Activated naive CD4-positive, alpha-beta T cell treated with anti-CD3 and anti-CD28 coated beads, Interleukin-2, amount 50 U/mL, for 72 hours (primary cell): Measurements from ENCODE around the gene RIMS1. TPM values are rescaled to one million over a fixed set of nuclear protein-coding genes. Genes with fewer than 3 reads are reported as not detected.
A peak's percentile ranks its signal among the peaks of the same experiment; 100 is the strongest.

Experiments used
- ATAC-seq, 2 donors: fragments of 150-1000 bp; cut with Tn5 transposase; 2 replicates each; pipeline ENCODE4 v1.10.0; 2021; ENCODE audit warnings: mild to moderate bottlenecking in 2 of 2, moderate library complexity in 2 of 2
- DNase-seq, 2 donors: peaks; one replicate each; pipeline ENCODE4 v3.0.0; 2021 to 2022; ENCODE audit warnings: low spot score in 2 of 2
- H3K27ac Mint-ChIP-seq, 2 donors: one replicate each; pipeline ENCODE4 v1.8.0; 2022; ENCODE audit warnings: mild to moderate bottlenecking in 2 of 2, mixed read lengths in 2 of 2
- H3K36me3 Mint-ChIP-seq, 2 donors: one replicate each; pipeline ENCODE4 v1.8.0; 2022; ENCODE audit warnings: mixed read lengths in 2 of 2
- H3K9me3 Mint-ChIP-seq, 2 donors: one replicate each; pipeline ENCODE4 v1.8.0; 2022; ENCODE audit warnings: mixed read lengths in 2 of 2
- total RNA-seq, 2 donors: library from RNA; stranded (reverse); gene quantifications; one replicate each; pipeline ENCODE4 v1.2.3, GENCODE V29; 2022

RIMS1 gene
- total RNA-seq, 2 donors from 2014 or later, result not detected

DNA sequence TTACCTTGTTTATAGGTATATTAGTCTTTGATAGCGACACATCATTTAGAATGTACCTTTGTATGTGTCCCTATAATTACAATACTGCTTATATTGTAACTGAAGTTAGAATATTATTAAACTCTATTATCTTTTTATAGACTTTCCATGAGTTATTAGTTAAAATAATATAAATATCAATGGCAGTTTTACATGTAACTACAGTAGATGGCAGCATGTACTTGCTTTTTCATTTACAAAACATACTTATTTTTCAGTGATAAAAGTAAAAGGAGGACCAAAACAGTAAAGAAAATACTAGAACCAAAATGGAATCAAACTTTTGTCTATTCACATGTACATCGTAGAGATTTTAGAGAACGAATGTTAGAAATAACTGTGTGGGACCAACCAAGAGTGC is 364.3 kb downstream of the RIMS1 start:
- DNase-seq (no peak), ATAC-seq (no peak)
- H3K36me3 Mint-ChIP-seq, result no peaks in the 10 kb centered on the region
- H3K27ac Mint-ChIP-seq, result no peak overlapping the region
- no peaks in the 10 kb centered on the region for H3K9me3 Mint-ChIP-seq

DNA sequence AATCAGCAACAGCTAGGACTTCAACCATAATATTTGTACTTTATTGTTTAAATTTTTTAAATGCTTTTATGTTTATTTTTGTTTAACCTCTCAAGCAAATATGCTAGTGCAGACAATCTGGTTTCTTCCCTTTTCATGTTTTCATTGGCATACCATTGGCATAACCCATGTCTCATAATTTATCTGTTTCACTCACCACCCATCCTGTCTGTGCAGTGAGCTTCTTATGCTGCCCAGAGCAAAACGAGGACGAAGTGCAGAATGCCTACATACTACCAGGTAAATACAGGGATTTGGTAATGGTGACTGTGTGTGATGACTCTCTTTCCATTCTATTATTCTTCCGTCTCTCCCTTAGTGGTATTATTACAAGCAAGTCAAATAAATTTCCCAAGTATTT is 374.1 kb downstream of the RIMS1 start:
- Mint-ChIP-seq H3K36me3 (no peaks in the 10 kb centered on the region), H3K27ac (no peak overlapping the region), H3K9me3 (no peaks in the 10 kb centered on the region)
- ATAC-seq (no peak), DNase-seq (no peak)

GRCh38 chr6:72261554-72261953 is 375.2 kb downstream of the RIMS1 start:
- ATAC-seq, result no peak

DNA sequence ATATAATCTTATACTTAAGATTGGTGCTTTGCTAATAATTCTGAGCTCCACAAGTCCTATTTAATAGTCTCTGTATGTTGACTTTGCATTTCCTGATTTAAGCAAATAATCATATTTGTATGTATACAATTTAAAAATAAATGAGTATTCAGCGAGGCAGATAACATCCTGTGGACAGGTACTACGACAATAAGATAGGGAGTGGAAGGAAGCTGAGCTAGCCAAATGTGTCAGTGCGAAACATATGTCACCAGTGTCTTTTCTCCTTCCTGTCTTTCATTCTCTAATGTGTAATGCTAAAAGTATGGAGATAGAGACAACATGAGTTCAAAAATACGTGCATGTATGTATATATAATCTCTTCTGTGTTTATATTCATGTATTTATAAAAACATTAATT is 375.9 kb downstream of the RIMS1 start:
- Mint-ChIP-seq H3K27ac (no peak overlapping the region), H3K36me3 (no peaks in the 10 kb centered on the region), H3K9me3 (no peaks in the 10 kb centered on the region)
- no peak for ATAC-seq
- no peak for DNase-seq

More at GRCh38 chr6:72261554-72261953, 375.2 kb downstream of the RIMS1 start:
- DNase-seq, result no peak
- no peak overlapping the region for H3K27ac Mint-ChIP-seq
- H3K36me3 Mint-ChIP-seq, result no peaks in the 10 kb centered on the region
- no peaks in the 10 kb centered on the region for H3K9me3 Mint-ChIP-seq

GRCh38 chr6:72267470-72267869 is 381.1 kb downstream of the RIMS1 start:
- ATAC-seq, result no peak
- DNase-seq, result no peak
- Mint-ChIP-seq H3K27ac (no peak overlapping the region), H3K36me3 (no peaks in the 10 kb centered on the region), H3K9me3 (no peaks in the 10 kb centered on the region)

GRCh38 chr6:72271531-72271930 is 385.2 kb downstream of the RIMS1 start:
- no peak overlapping the region for H3K27ac Mint-ChIP-seq
- no peaks in the 10 kb centered on the region for H3K9me3 Mint-ChIP-seq
- H3K36me3 Mint-ChIP-seq, result no peaks in the 10 kb centered on the region
- ATAC-seq (no peak), DNase-seq (no peak)

DNA sequence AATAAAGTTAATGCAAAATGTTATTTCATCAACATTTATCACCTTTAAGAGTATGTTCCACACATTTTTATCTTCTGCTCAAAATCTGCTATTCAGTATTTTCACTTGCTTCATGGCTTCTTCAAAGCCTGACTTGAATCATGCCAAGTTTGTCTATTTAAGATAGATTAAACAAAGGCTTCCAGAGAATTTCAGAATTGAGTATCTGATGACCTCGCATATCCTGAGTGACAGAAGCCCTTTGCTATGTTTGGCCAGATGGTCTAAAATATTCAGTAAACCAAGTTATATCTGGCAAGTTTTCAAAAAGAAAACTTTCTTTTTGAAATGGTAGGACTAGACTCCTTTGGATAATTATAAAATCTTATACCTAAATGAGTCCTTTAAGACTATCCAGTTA is 386.6 kb downstream of the RIMS1 start:
- Mint-ChIP-seq H3K36me3 (no peaks in the 10 kb centered on the region), H3K9me3 (no peaks in the 10 kb centered on the region), H3K27ac (no peak overlapping the region)
- DNase-seq (no peak), ATAC-seq (no peak)

DNA sequence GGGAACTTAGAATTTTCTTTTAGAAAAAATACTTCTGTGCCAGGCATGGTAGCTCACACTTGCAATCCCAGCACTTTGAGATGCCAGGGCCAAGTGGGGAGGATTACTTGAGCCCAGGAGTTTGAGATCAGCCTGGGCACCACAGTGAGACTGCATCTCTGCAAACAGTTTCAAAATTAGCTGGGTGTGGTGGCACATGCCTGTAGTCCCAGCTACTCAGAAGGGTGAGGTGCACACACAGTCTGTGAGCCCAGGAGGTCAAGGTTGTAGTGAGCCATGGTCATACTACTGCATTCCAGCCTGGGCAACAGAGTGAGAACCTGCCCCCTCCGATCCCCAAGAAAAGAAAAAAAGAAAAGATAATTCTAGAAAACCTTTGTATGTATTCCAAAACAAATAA is 389.5 kb downstream of the RIMS1 start:
- DNase-seq (no peak), ATAC-seq (no peak)
- no peak overlapping the region for H3K27ac Mint-ChIP-seq
- no peaks in the 10 kb centered on the region for H3K9me3 Mint-ChIP-seq
- no peaks in the 10 kb centered on the region for H3K36me3 Mint-ChIP-seq

- H3K9me3 Mint-ChIP-seq, result no peaks in the 10 kb centered on the region
- no peak overlapping the region for H3K27ac Mint-ChIP-seq
- ATAC-seq (no peak), DNase-seq (no peak)
- H3K36me3 Mint-ChIP-seq, result no peaks in the 10 kb centered on the region
Measured at GRCh38 chr6:72282201-72282600, 395.9 kb downstream of the RIMS1 start.

- no peaks in the 10 kb centered on the region for H3K9me3 Mint-ChIP-seq
- DNase-seq (no peak), ATAC-seq (no peak)
- H3K36me3 Mint-ChIP-seq, result no peaks in the 10 kb centered on the region
- no peak overlapping the region for H3K27ac Mint-ChIP-seq
Measured at GRCh38 chr6:72283571-72283970, 397.2 kb downstream of the RIMS1 start.

GRCh38 chr6:72286911-72287311 is 400.6 kb downstream of the RIMS1 start:
- H3K9me3 Mint-ChIP-seq, result no peaks in the 10 kb centered on the region
- no peak overlapping the region for H3K27ac Mint-ChIP-seq
- no peak for DNase-seq
- no peak for ATAC-seq
- no peaks in the 10 kb centered on the region for H3K36me3 Mint-ChIP-seq

- H3K27ac Mint-ChIP-seq, result no peak overlapping the region
- no peak for DNase-seq
- no peaks in the 10 kb centered on the region for H3K36me3 Mint-ChIP-seq
- no peaks in the 10 kb centered on the region for H3K9me3 Mint-ChIP-seq
- no peak for ATAC-seq
Measured at GRCh38 chr6:72287801-72288200, 401.5 kb downstream of the RIMS1 start.

- DNase-seq (no peak), ATAC-seq (no peak)
- H3K27ac Mint-ChIP-seq, result no peak overlapping the region
- H3K36me3 Mint-ChIP-seq, result no peaks in the 10 kb centered on the region
- H3K9me3 Mint-ChIP-seq, result no peaks in the 10 kb centered on the region
Measured at GRCh38 chr6:72288592-72288991, 402.2 kb downstream of the RIMS1 start.

- Mint-ChIP-seq H3K9me3 (no peaks in the 10 kb centered on the region), H3K27ac (no peak overlapping the region), H3K36me3 (no peaks in the 10 kb centered on the region)
- ATAC-seq, result no peak
- DNase-seq, result no peak
Measured at GRCh38 chr6:72290620-72291019, 404.3 kb downstream of the RIMS1 start.

- H3K9me3 Mint-ChIP-seq, result no peaks in the 10 kb centered on the region
- ATAC-seq (no peak), DNase-seq (no peak)
- no peaks in the 10 kb centered on the region for H3K36me3 Mint-ChIP-seq
- H3K27ac Mint-ChIP-seq, result no peak overlapping the region
Measured at GRCh38 chr6:72296375-72296774, 410.0 kb downstream of the RIMS1 start.

- no peak overlapping the region for H3K27ac Mint-ChIP-seq
- DNase-seq (no peak), ATAC-seq (no peak)
- no peaks in the 10 kb centered on the region for H3K36me3 Mint-ChIP-seq
- H3K9me3 Mint-ChIP-seq, result no peaks in the 10 kb centered on the region
Measured at GRCh38 chr6:72305971-72306370, 419.6 kb downstream of the RIMS1 start.

- no peak for ATAC-seq
- H3K36me3 Mint-ChIP-seq, result no peaks in the 10 kb centered on the region
- DNase-seq, result peak in 1 of 2 donors; percentile 52
- H3K27ac Mint-ChIP-seq, result no peak overlapping the region
- no peaks in the 10 kb centered on the region for H3K9me3 Mint-ChIP-seq
Measured at GRCh38 chr6:72316675-72317380, 430.5 kb downstream of the RIMS1 start.

GRCh38 chr6:72321788-72322187 is 435.4 kb downstream of the RIMS1 start:
- ATAC-seq, result no peak
- no peaks in the 10 kb centered on the region for H3K36me3 Mint-ChIP-seq
- no peak for DNase-seq
- no peaks in the 10 kb centered on the region for H3K9me3 Mint-ChIP-seq
- no peak overlapping the region for H3K27ac Mint-ChIP-seq

DNA sequence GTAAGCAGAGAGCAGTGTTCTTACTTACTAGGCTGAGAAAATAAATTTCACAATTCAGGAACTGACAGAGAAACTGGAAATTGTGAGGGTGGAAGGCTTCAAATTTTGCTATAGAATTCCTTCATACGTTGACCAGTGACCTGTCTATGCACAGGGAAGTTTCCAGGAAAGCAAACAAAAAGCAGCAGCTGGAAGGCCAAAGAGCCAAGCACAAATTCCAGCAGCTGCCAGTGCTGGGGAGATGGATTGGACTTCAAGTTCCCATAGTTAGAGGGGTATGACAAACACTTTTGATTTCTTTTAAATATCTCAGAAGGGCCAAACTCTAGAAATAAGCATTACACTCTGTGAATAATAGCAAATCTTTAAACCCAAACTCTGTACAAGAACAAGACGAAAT is 436.4 kb downstream of the RIMS1 start:
- Mint-ChIP-seq H3K9me3 (no peaks in the 10 kb centered on the region), H3K27ac (no peak overlapping the region), H3K36me3 (no peaks in the 10 kb centered on the region)
- DNase-seq (no peak), ATAC-seq (no peak)
